ENCODE data around the gene EXOSC10. TPM values are rescaled to one million over a fixed set of nuclear protein-coding genes. Genes with fewer than 3 reads are reported as not detected.

The EXOSC10 gene
- total and polyA plus RNA-seq, 2 of the 4 experiments (the other 2 are of a cell fraction): 64.5 to 66.0 TPM

GRCh38 chr1:11078631-11079030 lies 21.0 kb downstream of the EXOSC10 start:
- POLR2A ChIA-PET (ENCODE audit: unreplicated experiment): no interaction called here

More at GRCh38 chr1:11078631-11079030, 21.0 kb downstream of the EXOSC10 start:
- Histone ChIP-seq H3K4me3 (ENCODE audit: insufficient read depth, low read depth, low read length) (no peak overlapping the region), H3K23ac (ENCODE audit: low read depth, low read length) (no peak overlapping the region), H4K20me1 (ENCODE audit: insufficient read depth, low read length) (no peaks in the 10 kb centered on the region), H4K5ac (ENCODE audit: low read depth, low read length) (no peak overlapping the region), H2AFZ (replicated peaks; ENCODE audit: low read length, poor library complexity) (no peak overlapping the region), H4K8ac (ENCODE audit: low read depth in 2 of 2, low read length in 2 of 2) (no peak overlapping the region), H2BK20ac (ENCODE audit: low read depth, low read length) (no peak overlapping the region), H3K79me1 (ENCODE audit: low read depth in 1 of 2, low read length in 2 of 2) (peaks cover 0 to 5% of the 10 kb centered on the region in 2 experiments; a peak in 1 of 4 replicates), H2BK120ac (ENCODE audit: low read depth, low read length) (no peak overlapping the region), H3K27ac (ENCODE audit: insufficient read depth, low read length) (no peak overlapping the region), H3K4me2 (ENCODE audit: low read depth, low read length) (no peak overlapping the region), H3K9me1 (ENCODE audit: insufficient read depth, low read length) (no peaks in the 10 kb centered on the region), H3K4me1 (ENCODE audit: control insufficient read depth, insufficient read depth, low read length) (no peaks in the 10 kb centered on the region), H3K9me3 (ENCODE audit: control insufficient read depth, insufficient read depth, low read length) (no peaks in the 10 kb centered on the region), H3K27me3 (ENCODE audit: control insufficient read depth, insufficient read depth, low read length) (no peaks in the 10 kb centered on the region), H2BK15ac (ENCODE audit: low read depth, low read length) (no peak overlapping the region), H2AK5ac (ENCODE audit: low read depth, low read length) (no peak overlapping the region), H2BK5ac (ENCODE audit: low read depth, low read length, poor library complexity, severe bottlenecking) (no peak overlapping the region), H3K36me3 (ENCODE audit: control insufficient read depth, insufficient read depth, low read length) (peaks cover 66% of the 10 kb centered on the region), H3K56ac (ENCODE audit: extremely low read depth, insufficient read depth, low read length) (no peak overlapping the region), H4K91ac (ENCODE audit: insufficient read depth, low read depth, low read length) (no peak overlapping the region), H2AK9ac (replicated peaks; ENCODE audit: low read depth, low read length, poor library complexity) (no peak overlapping the region), H3K9ac (ENCODE audit: low read depth, low read length) (no peak overlapping the region), H3K18ac (ENCODE audit: low read depth, low read length) (no peak overlapping the region), H3K4ac (ENCODE audit: low read depth, low read length) (no peak overlapping the region), H3K14ac (replicated peaks; ENCODE audit: low read depth, low read length) (no peak overlapping the region)
- dilution Hi-C loops (cut with HindIII; ENCODE audit: low sequenced_read_pairs, unreplicated experiment): no loop called here
- no peak for TF ChIP-seq MXI1 (IDR thresholded peaks at IDR 0.05; ENCODE audit: borderline replicate concordance, low read depth, low read length)
- TF ChIP-seq MAZ (IDR thresholded peaks at IDR 0.05; ENCODE audit: borderline replicate concordance, low read depth, low read length): no peak
- TF ChIP-seq POLR2A (IDR thresholded peaks at IDR 0.05; ENCODE audit: low read depth, low read length): no peak
- no peak for TF ChIP-seq ELK1 (IDR thresholded peaks at IDR 0.05; ENCODE audit: borderline replicate concordance, low read depth, low read length)
- TF ChIP-seq, protein P1, sequence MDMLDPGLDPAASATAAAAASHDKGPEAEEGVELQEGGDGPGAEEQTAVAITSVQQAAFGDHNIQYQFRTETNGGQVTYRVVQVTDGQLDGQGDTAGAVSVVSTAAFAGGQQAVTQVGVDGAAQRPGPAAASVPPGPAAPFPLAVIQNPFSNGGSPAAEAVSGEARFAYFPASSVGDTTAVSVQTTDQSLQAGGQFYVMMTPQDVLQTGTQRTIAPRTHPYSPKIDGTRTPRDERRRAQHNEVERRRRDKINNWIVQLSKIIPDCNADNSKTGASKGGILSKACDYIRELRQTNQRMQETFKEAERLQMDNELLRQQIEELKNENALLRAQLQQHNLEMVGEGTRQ (IDR thresholded peaks at IDR 0.05; ENCODE audit: low read depth, low read length): no peak
- TF ChIP-seq SMC3 (IDR thresholded peaks at IDR 0.05; ENCODE audit: low read depth, low read length): no peak
- TF ChIP-seq, protein P2, sequence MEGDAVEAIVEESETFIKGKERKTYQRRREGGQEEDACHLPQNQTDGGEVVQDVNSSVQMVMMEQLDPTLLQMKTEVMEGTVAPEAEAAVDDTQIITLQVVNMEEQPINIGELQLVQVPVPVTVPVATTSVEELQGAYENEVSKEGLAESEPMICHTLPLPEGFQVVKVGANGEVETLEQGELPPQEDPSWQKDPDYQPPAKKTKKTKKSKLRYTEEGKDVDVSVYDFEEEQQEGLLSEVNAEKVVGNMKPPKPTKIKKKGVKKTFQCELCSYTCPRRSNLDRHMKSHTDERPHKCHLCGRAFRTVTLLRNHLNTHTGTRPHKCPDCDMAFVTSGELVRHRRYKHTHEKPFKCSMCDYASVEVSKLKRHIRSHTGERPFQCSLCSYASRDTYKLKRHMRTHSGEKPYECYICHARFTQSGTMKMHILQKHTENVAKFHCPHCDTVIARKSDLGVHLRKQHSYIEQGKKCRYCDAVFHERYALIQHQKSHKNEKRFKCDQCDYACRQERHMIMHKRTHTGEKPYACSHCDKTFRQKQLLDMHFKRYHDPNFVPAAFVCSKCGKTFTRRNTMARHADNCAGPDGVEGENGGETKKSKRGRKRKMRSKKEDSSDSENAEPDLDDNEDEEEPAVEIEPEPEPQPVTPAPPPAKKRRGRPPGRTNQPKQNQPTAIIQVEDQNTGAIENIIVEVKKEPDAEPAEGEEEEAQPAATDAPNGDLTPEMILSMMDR (conservative IDR thresholded peaks at IDR 0.05; ENCODE audit: low read depth, low read length): no peak
- no peak for TF ChIP-seq RFX5 (IDR thresholded peaks at IDR 0.05; ENCODE audit: low read depth, low read length)
- no peak for TF ChIP-seq RAD21 (IDR thresholded peaks at IDR 0.05; ENCODE audit: low read length)
- TF ChIP-seq NFE2L2 (IDR thresholded peaks at IDR 0.05; ENCODE audit: low read depth, low read length): no peak
- CTCF ChIA-PET: interaction anchor here (0.7 kb wide), 1 partner anchor 19 kb away, joined by 4 read pairs; no protein-coding TSS in a partner anchor
- BruUV-seq (replicated peaks): no TSS peak
- peak; percentile 62 for ATAC-seq (ENCODE audit: low read depth)
- intact Hi-C loops (cut with micrococcal nuclease): no loop called here
- in situ Hi-C loops (cut with MboI; ENCODE audit: low sequenced_read_pairs): no loop called here
- peak; percentile 60 for DNase-seq
- WGBS, 2 experiments (ENCODE audit: extremely low coverage in 2 of 2, insufficient read length in 1 of 2): 93% methylated on average over 2 of the region's 2 CpGs; no CpG with 5 or more reads in 1 of the 2 experiments

All from IMR-90 (cell line).